Fibroblast of pulmonary artery (primary cell): ENCODE data around the gene TMEM144.
A peak's percentile ranks its signal among the peaks of the same experiment; 100 is the strongest.

Source experiments
- DNase-seq: peaks from one replicate; pipeline ENCODE4 v3.0.0-alpha.2; 2010; ENCODE audit warnings: low read depth
- H3K4me3 ChIP-seq: replicated peaks from 2 replicates; pipeline ENCODE4 v1.5.1; 2011; ENCODE audit warnings: low read depth, mild to moderate bottlenecking, control low read depth, low read length, moderate library complexity
- TF ChIP-seq, protein P1 (sequence below): IDR thresholded peaks from 2 replicates; pipeline ENCODE4 v1.5.1; 2011; ENCODE audit warnings: mild to moderate bottlenecking, control low read depth, low read length, inconsistent platforms; ENCODE audit errors: missing control alignments

The TMEM144 gene

DNA sequence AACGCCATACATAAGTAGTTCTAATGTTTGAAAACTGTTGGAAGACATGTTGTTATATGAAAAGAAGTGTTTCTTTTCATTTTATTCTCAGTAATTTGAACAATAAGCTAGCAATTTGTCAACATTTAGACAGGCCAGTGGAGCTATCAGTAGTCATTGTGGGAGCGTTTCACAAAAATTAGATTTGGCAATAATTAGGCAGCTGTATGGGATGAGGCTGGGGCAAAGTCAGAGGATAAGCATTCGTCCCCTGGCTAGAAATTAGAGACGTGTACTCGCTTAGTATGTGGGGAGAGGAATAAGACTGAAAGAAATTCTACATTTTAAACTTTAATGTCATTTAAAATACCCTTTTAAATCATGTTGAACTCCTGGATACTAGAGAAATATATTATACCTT lies 70.6 kb downstream of the TMEM144 start:
- TF ChIP-seq, protein P1, sequence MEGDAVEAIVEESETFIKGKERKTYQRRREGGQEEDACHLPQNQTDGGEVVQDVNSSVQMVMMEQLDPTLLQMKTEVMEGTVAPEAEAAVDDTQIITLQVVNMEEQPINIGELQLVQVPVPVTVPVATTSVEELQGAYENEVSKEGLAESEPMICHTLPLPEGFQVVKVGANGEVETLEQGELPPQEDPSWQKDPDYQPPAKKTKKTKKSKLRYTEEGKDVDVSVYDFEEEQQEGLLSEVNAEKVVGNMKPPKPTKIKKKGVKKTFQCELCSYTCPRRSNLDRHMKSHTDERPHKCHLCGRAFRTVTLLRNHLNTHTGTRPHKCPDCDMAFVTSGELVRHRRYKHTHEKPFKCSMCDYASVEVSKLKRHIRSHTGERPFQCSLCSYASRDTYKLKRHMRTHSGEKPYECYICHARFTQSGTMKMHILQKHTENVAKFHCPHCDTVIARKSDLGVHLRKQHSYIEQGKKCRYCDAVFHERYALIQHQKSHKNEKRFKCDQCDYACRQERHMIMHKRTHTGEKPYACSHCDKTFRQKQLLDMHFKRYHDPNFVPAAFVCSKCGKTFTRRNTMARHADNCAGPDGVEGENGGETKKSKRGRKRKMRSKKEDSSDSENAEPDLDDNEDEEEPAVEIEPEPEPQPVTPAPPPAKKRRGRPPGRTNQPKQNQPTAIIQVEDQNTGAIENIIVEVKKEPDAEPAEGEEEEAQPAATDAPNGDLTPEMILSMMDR = no peak
- peak; percentile 23 for DNase-seq
- H3K4me3 ChIP-seq = no peak overlapping the region

DNA sequence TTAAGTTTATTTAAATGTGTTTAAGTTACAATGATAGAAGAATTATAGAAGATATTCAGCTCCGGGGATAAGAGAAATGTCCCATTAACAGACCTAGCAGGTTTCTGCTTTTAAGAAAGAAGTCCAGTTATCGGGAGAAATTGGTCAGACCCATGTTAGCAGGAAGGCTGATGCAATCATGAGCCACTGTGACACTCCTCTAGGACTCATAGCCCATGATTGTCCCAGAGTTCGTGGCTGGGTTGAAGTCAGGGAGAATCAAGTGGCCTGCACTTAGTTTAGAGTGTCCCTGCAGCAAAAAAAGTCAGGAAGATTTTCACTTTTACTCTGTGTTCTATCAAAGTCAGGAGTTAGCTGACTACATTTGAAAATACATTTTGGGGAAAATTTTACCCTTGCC lies 72.0 kb downstream of the TMEM144 start:
- H3K4me3 ChIP-seq = no peak overlapping the region
- DNase-seq = no peak
- TF ChIP-seq, protein P1 = no peak

DNA sequence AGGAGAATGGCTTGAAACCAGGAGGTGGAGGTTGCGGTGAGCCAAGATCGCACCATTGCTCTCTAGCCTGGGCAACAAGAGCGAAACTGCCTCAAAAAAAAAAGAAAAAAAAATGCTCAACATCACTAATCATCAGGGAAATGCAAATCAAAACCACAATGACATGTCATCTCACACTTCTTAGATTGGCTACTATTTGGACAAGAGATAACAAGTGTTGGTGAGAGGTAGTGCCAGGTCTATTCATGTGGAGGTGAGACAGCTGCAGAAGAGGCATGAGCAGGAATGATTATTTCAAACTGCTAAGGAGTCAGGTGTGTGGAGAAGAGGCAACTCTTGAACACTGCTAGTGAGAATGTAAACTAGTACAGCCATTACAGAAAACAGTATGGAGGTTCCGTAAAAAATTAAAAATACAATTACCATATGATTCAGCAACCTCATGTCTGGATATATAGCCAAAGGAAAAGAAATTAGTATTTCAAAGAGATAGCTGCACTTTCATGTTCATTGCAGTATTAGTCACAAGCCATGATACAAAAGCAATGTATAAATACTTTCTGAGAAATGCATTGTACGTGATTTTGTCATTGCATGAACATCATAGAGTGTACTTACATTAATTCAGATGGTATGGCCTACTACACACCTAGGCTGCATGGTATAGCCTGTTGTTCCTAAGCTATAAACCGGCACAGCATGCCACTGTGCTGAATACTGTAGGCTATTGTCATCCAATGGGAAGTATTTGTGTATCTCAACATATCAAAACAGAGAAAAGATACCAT lies 75.3 kb downstream of the TMEM144 start:
- TF ChIP-seq, protein P1 = no peak
- no peak overlapping the region for H3K4me3 ChIP-seq
- DNase-seq = no peak

DNA sequence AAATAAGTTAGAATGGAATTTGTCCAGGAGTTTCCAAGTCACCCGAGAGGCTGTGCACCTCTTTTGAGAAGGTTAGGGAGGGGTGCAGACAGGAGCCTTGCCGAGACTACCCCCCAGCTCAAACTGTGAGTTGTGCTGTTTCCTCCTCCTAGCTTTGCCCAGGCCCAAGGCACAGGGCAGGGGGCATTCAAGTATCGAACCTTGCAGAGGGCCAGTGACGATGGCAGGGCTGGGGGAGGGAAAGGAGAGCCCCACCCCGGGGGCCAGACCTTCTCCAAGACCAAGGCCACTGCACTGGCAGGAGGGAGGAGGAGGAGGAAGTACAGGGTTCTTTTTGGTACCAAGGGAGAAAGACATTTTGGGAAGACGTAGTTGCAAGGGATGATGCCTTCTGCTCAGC lies 80.6 kb downstream of the TMEM144 start:
- H3K4me3 ChIP-seq = no peak overlapping the region
- TF ChIP-seq, protein P1 = no peak
- no peak for DNase-seq

DNA sequence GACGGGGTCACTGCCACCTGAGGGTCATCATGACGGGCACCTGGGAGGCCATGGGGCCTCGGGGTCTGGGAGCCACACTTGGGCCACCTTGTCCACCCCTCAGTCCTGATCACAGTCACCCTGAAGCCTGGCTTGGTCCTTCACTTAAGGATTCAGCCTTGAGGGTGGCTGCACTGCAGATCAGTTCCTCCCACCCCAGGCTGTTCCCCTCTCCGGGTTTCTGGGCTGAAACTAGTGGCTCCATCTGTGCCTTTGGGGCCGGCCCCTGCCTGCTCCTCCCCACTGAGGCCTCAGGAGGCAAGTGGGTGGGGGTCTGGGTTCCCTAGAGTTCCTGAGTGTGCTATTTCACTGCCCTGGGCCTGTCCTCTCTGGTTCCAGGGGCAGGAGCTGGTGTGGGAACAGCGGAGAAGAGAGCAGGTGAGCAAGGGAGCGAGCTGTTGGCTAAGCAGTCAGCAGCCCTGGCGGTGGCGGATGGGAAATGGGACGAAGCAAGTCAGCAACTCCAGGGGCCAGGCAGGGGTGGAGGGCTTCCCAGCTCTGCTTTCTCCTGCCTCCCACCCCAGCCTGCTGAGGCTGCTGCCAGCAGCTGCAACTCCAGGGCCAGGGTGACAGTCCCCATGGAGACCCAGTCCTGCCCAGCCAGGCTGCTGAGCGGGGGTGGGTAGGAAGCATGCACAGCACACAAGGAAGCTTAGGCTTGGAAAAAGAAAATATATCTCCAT lies 81.2 kb downstream of the TMEM144 start:
- TF ChIP-seq, protein P1 = no peak
- no peak overlapping the region for H3K4me3 ChIP-seq
- no peak for DNase-seq

DNA sequence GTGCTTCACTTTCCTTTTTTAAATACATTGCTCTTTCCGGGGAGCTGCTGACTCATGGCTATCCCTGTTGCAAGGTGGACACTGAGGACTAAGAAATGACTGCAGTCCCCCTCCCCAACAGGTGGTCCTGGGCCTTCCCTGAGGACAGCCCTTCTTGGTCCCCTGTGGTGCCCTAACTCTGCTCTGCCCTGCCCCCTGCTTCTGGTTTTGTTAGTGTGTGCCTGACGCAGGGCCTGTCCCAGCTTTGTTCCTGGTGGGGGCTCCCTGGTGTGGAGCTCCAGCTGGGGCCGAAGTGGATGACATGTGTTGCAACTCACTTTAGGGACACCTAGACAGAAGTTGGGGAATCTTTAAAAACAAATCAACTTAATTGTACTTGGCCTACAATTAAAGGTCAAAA lies 81.9 kb downstream of the TMEM144 start:
- DNase-seq = no peak
- H3K4me3 ChIP-seq = no peak overlapping the region
- TF ChIP-seq, protein P1 = no peak
